22Rv1 (cell line): ENCODE measurements around the gene CBLL1.

Experiments
- H3K27ac ChIP-seq: fragments of 450-650 bp; 2 replicates; pipeline ENCODE4 v1.5.1; 2017
- CTCF ChIP-seq: fragments of 450-650 bp; IDR thresholded peaks from 2 replicates; pipeline ENCODE4 v1.5.1; 2017; ENCODE audit warnings: mild to moderate bottlenecking
- ZFX ChIP-seq: fragments of 450-650 bp; IDR thresholded peaks from 2 replicates; pipeline ENCODE4 v1.6.1; 2017; ENCODE audit warnings: antibody characterized with exemption, borderline replicate concordance

Gene CBLL1

GRCh38 chr7:107810626-107811025 is 66.7 kb downstream of the CBLL1 start:
- no peak overlapping the region for H3K27ac ChIP-seq
- TF ChIP-seq ZFX (no peak), CTCF (no peak)
